H9 (cell line): ENCODE results near the gene ABCG1. TPM values are rescaled to one million over a fixed set of nuclear protein-coding genes. Genes with fewer than 3 reads are reported as not detected.

Experiments used
- DNase-seq: peaks from one replicate; pipeline ENCODE4 v3.0.0-alpha.2; 2017
- H2AFZ ChIP-seq: one replicate; pipeline ENCODE4 v1.6.1; 2013; ENCODE audit warnings: mild to moderate bottlenecking, low read length, control low read depth, moderate library complexity
- H2AK5ac ChIP-seq: 2 replicates; pipeline ENCODE4 v1.6.1; 2013; ENCODE audit warnings: low read length, control low read depth, mixed read lengths; ENCODE audit not compliant: insufficient read length
- H2BK120ac ChIP-seq: one replicate; pipeline ENCODE4 v1.6.1; 2013; ENCODE audit warnings: low read depth, mild to moderate bottlenecking, low read length, control low read depth, inconsistent platforms; ENCODE audit not compliant: poor library complexity, severe bottlenecking
- H2BK12ac ChIP-seq: 2 replicates; pipeline ENCODE4 v1.6.1; 2013; ENCODE audit warnings: low read length, control low read depth, mixed read lengths, low read depth; ENCODE audit not compliant: insufficient read length
- H2BK15ac ChIP-seq: 2 replicates; pipeline ENCODE4 v1.6.1; 2013; ENCODE audit warnings: low read depth, low read length, control low read depth
- H2BK20ac ChIP-seq: one replicate; pipeline ENCODE4 v1.6.1; 2013; ENCODE audit warnings: low read depth, mild to moderate bottlenecking, low read length, control low read depth, inconsistent platforms; ENCODE audit not compliant: poor library complexity, severe bottlenecking
- H2BK5ac ChIP-seq: 2 replicates; pipeline ENCODE4 v1.6.1; 2013; ENCODE audit warnings: low read length, control low read depth, mixed read lengths; ENCODE audit not compliant: insufficient read length
- H3K14ac ChIP-seq: 2 replicates; pipeline ENCODE4 v1.6.1; 2013; ENCODE audit warnings: low read length, control low read depth; ENCODE audit not compliant: insufficient read depth
- H3K18ac ChIP-seq: 2 replicates; pipeline ENCODE4 v1.6.1; 2013; ENCODE audit warnings: low read depth, mild to moderate bottlenecking, mixed read lengths, low read length, control low read depth; ENCODE audit not compliant: insufficient read length
- H3K23ac ChIP-seq: 2 replicates; pipeline ENCODE4 v1.6.1; 2013; ENCODE audit warnings: low read length, control low read depth, mixed read lengths, low read depth; ENCODE audit not compliant: insufficient read length
- H3K23me2 ChIP-seq: 2 replicates; pipeline ENCODE4 v1.6.1; 2013; ENCODE audit warnings: low read depth, mild to moderate bottlenecking, mixed read lengths, low read length, control low read depth; ENCODE audit not compliant: insufficient read length, poor library complexity, severe bottlenecking
- H3K27ac ChIP-seq: 2 replicates; pipeline ENCODE4 v1.5.1; 2013; ENCODE audit warnings: low read length, control low read depth, mixed read lengths, low read depth; ENCODE audit not compliant: insufficient read length
- H3K27me3 ChIP-seq: 2 replicates; pipeline ENCODE4 v1.6.1; 2013; ENCODE audit warnings: low read length, control low read depth, inconsistent platforms; ENCODE audit not compliant: insufficient read depth
- H3K4ac ChIP-seq: 2 replicates; pipeline ENCODE4 v1.6.1; 2013; ENCODE audit warnings: low read depth, mild to moderate bottlenecking, control low read depth, inconsistent platforms, low read length, moderate library complexity
- H3K4me1 ChIP-seq: 2 replicates; pipeline ENCODE4 v1.6.1; 2013; ENCODE audit warnings: low read length, control low read depth, inconsistent platforms; ENCODE audit not compliant: insufficient read depth
- H3K4me2 ChIP-seq: 2 replicates; pipeline ENCODE4 v1.6.1; 2013; ENCODE audit warnings: low read length, control low read depth, mixed read lengths; ENCODE audit not compliant: insufficient read length, insufficient read depth
- H3K56ac ChIP-seq: 2 replicates; pipeline ENCODE4 v1.6.1; 2013; ENCODE audit warnings: low read depth, mild to moderate bottlenecking, mixed read lengths, low read length, control low read depth; ENCODE audit not compliant: insufficient read length
- H3K79me1 ChIP-seq: 2 replicates; pipeline ENCODE4 v1.6.1; 2013; ENCODE audit warnings: low read depth, mild to moderate bottlenecking, moderate library complexity, low read length, control low read depth, inconsistent platforms; ENCODE audit not compliant: insufficient read depth, poor library complexity, severe bottlenecking
- H3K79me2 ChIP-seq: 2 replicates; pipeline ENCODE4 v1.6.1; 2013; ENCODE audit warnings: low read length, control low read depth, inconsistent platforms; ENCODE audit not compliant: insufficient read depth
- H3K9ac ChIP-seq: 2 replicates; pipeline ENCODE4 v1.6.1; 2013; ENCODE audit warnings: low read length, control low read depth, mixed read lengths; ENCODE audit not compliant: insufficient read length; ENCODE audit errors: extremely low read depth
- H3K9me3 ChIP-seq: one replicate; pipeline ENCODE4 v1.6.1; 2013; ENCODE audit warnings: low read depth, low read length, inconsistent platforms; ENCODE audit not compliant: control insufficient read depth
- H3T11ph ChIP-seq: one replicate; pipeline ENCODE4 v1.6.1; 2013; ENCODE audit warnings: mild to moderate bottlenecking, low read length, control low read depth, inconsistent platforms
- H4K20me1 ChIP-seq: one replicate; pipeline ENCODE4 v1.6.1; 2013; ENCODE audit not compliant: control insufficient read depth, insufficient read length, insufficient read depth
- H4K5ac ChIP-seq: 2 replicates; pipeline ENCODE4 v1.6.1; 2013; ENCODE audit warnings: low read depth, mild to moderate bottlenecking, mixed read lengths, low read length, control low read depth; ENCODE audit not compliant: insufficient read length
- H4K8ac ChIP-seq: replicated peaks from 2 replicates; pipeline ENCODE4 v1.6.1; 2013; ENCODE audit warnings: low read length, control low read depth, mixed read lengths, low read depth; ENCODE audit not compliant: insufficient read length
- H4K91ac ChIP-seq: 2 replicates; pipeline ENCODE4 v1.6.1; 2013; ENCODE audit warnings: low read depth, mild to moderate bottlenecking, moderate library complexity, mixed read lengths, low read length, control low read depth; ENCODE audit not compliant: insufficient read length
- H3K27ac Mint-ChIP-seq, 3 experiments: 2 replicates in 2 of 3; 3 replicates in 1 of 3; pipeline ENCODE4 v1.8.0; 2020 to 2021; ENCODE audit warnings: mixed read lengths in 3 of 3, mild to moderate bottlenecking in 1 of 3, moderate library complexity in 1 of 3
- H3K27me3 Mint-ChIP-seq: 2 replicates; pipeline ENCODE4 v1.8.0; 2021; ENCODE audit warnings: low read depth, mild to moderate bottlenecking, moderate library complexity, mixed read lengths
- H3K36me3 Mint-ChIP-seq, 3 experiments: 2 replicates in 2 of 3; 3 replicates in 1 of 3; pipeline ENCODE4 v1.8.0; 2020 to 2021; ENCODE audit warnings: low read depth in 3 of 3, mixed read lengths in 3 of 3; ENCODE audit not compliant: insufficient read depth in 1 of 3
- H3K4me1 Mint-ChIP-seq, 2 experiments: 2 replicates each; pipeline ENCODE4 v1.8.0; 2020; ENCODE audit warnings: mixed read lengths in 2 of 2
- H3K4me3 Mint-ChIP-seq, 2 experiments: 2 replicates in 1 of 2; 3 replicates in 1 of 2; pipeline ENCODE4 v1.8.0; 2020 to 2021; ENCODE audit warnings: mild to moderate bottlenecking in 2 of 2, mixed read lengths in 2 of 2, moderate library complexity in 1 of 2
- H3K9me3 Mint-ChIP-seq, 2 experiments: 2 replicates in 1 of 2; 3 replicates in 1 of 2; pipeline ENCODE4 v1.8.0; 2020; ENCODE audit warnings: mild to moderate bottlenecking in 2 of 2, mixed read lengths in 2 of 2, moderate library complexity in 1 of 2
- CTCF ChIP-seq: fragments of 200-600 bp; sonication (generic); conservative IDR thresholded peaks from 3 replicates; pipeline ENCODE4 v1.8.0; 2021; ENCODE audit warnings: antibody characterized with exemption, mild to moderate bottlenecking
- WGBS: extraction: QIAGEN DNeasy Blood & Tissue Kit; methylation state at CpG from one replicate; pipeline ENCODE4 v1.1.7; 2013; ENCODE audit warnings: missing lambda C conversion rate, low lambda C conversion rate, mixed read lengths; ENCODE audit not compliant: insufficient read length; ENCODE audit errors: extremely low coverage; 5-methylcytosine and 5-hydroxymethylcytosine counted together
- total RNA-seq: library from RNA; stranded (reverse); gene quantifications from 2 replicates; pipeline ENCODE4 v1.2.1, GENCODE V29; 2021

Gene ABCG1
- total RNA-seq, 1 experiment from 2014 or later, result 0.83 TPM

- Histone ChIP-seq H3K79me2 (no peaks in the 10 kb centered on the region), H2BK15ac (no peak overlapping the region)
- no peak overlapping the region for H3K27ac Mint-ChIP-seq
Observed at GRCh38 chr21:42324896-42325295, 106.0 kb downstream of the ABCG1 start.

More at GRCh38 chr21:42324896-42325295, 106.0 kb downstream of the ABCG1 start:
- WGBS, result no CpG with 5 or more reads among the region's 6 CpGs
- Histone ChIP-seq H3K4ac (no peak overlapping the region), H2BK12ac (no peak overlapping the region), H4K91ac (no peak overlapping the region), H4K8ac (no peak overlapping the region), H3K4me2 (no peak overlapping the region), H3K4me1 (no peaks in the 10 kb centered on the region), H3K9me3 (peaks cover 4% of the 10 kb centered on the region), H4K5ac (no peak overlapping the region), H3K23me2 (no peaks in the 10 kb centered on the region), H2AFZ (no peak overlapping the region), H3K18ac (no peak overlapping the region), H3K14ac (no peak overlapping the region), H3K23ac (no peak overlapping the region), H3T11ph (no peak overlapping the region), H3K56ac (no peak overlapping the region), H2BK120ac (no peak overlapping the region), H3K27me3 (no peaks in the 10 kb centered on the region), H4K20me1 (no peaks in the 10 kb centered on the region), H3K27ac (no peak overlapping the region), H2AK5ac (no peak overlapping the region), H2BK5ac (no peak overlapping the region), H2BK20ac (no peak overlapping the region), H3K9ac (no peak overlapping the region), H3K79me1 (no peaks in the 10 kb centered on the region)
- peaks cover 2% of the 10 kb centered on the region in 2 experiments; a peak in 1 of 4 replicates for H3K4me1 Mint-ChIP-seq
- peaks cover 7 to 21% of the 10 kb centered on the region in 2 experiments for H3K9me3 Mint-ChIP-seq
- no peak for TF ChIP-seq CTCF
- H3K36me3 Mint-ChIP-seq, result peaks cover 8 to 13% (median 8%) of the 10 kb centered on the region in 3 experiments
- no peak overlapping the region for H3K4me3 Mint-ChIP-seq
- no peak for DNase-seq
- H3K27me3 Mint-ChIP-seq, result peaks cover 9% of the 10 kb centered on the region; the same call in 1 of the 2 replicates
